ENCODE measurements around the gene NTF3.
"Not testable (repeated sequence)": the region's sequence is repeated elsewhere in the genome, so short reads cannot be mapped to it uniquely, and the experiment has no call there.

The NTF3 gene

GRCh38 chr12:5534426-5535199, 102.7 kb downstream of the NTF3 start:
- no peak for DNase-seq (ENCODE audit: low read depth)

GRCh38 chr12:5535541-5535940, 103.6 kb downstream of the NTF3 start:
- DNase-seq (ENCODE audit: low read depth): no peak

- DNase-seq (ENCODE audit: low read depth): not testable (repeated sequence)
Observed at GRCh38 chr12:5537026-5537615, 105.2 kb downstream of the NTF3 start.

GRCh38 chr12:5537771-5538170, 105.9 kb downstream of the NTF3 start:
- DNase-seq (ENCODE audit: low read depth): no peak

All from stimulated activated CD8-positive, alpha-beta memory T cell treated with anti-CD3 and anti-CD28 coated beads, Interleukin-4, amount 100 ng/mL, for 24 hours (primary cell).